Measurements from ENCODE around the gene AQP2.
A peak's percentile ranks its signal among the peaks of the same experiment; 100 is the strongest.

The AQP2 gene

GRCh38 chr12:49942512-49942893 lies 8.0 kb upstream of the AQP2 start:
- DNase-seq = no peak

GRCh38 chr12:49942921-49943624 lies 7.5 kb upstream of the AQP2 start:
- no peak for DNase-seq

GRCh38 chr12:49943625-49943960 lies 6.9 kb upstream of the AQP2 start:
- DNase-seq = no peak

GRCh38 chr12:49944046-49944445 lies 6.5 kb upstream of the AQP2 start:
- DNase-seq = no peak

- no peak for DNase-seq
Observed at GRCh38 chr12:49944718-49945117, 5.8 kb upstream of the AQP2 start.

- DNase-seq = peak; percentile 62
Observed at GRCh38 chr12:49945394-49946080, 5.0 kb upstream of the AQP2 start.

- DNase-seq = no peak
Observed at GRCh38 chr12:49946086-49946485, 4.5 kb upstream of the AQP2 start.

GRCh38 chr12:49946497-49946896 lies 4.0 kb upstream of the AQP2 start:
- no peak for DNase-seq

- DNase-seq = no peak
Observed at GRCh38 chr12:49947593-49948226, 2.8 kb upstream of the AQP2 start.

- no peak for DNase-seq
Observed at GRCh38 chr12:49948866-49949845, 1.4 kb upstream of the AQP2 start.

GRCh38 chr12:49949866-49950265 lies 671 bp upstream of the AQP2 start:
- no peak for DNase-seq

- no peak for DNase-seq
Observed at GRCh38 chr12:49951411-49952240, 1.1 kb downstream of the AQP2 start.

GRCh38 chr12:49952391-49953055 lies 2.0 kb downstream of the AQP2 start:
- DNase-seq = no peak

- DNase-seq = no peak
Observed at GRCh38 chr12:49953151-49953550, 2.6 kb downstream of the AQP2 start.

- DNase-seq = peak in 1 of 2 experiments; percentile 11
Observed at GRCh38 chr12:49953961-49954846, 3.7 kb downstream of the AQP2 start.

- DNase-seq = no peak
Observed at GRCh38 chr12:49954863-49955830, 4.6 kb downstream of the AQP2 start.

GRCh38 chr12:49955899-49956662 lies 5.5 kb downstream of the AQP2 start:
- DNase-seq = no peak
